HG03354 (cell line): ENCODE results near the gene MTAP.
A peak's percentile ranks its signal among the peaks of the same experiment; 100 is the strongest.

ENCODE experiments used
- ATAC-seq: cut with Tn5 transposase; IDR thresholded peaks from one replicate; pipeline ENCODE4 v1.9.1; 2021; ENCODE audit warnings: mild to moderate bottlenecking; ENCODE audit not compliant: unreplicated experiment, poor library complexity, severe bottlenecking

Gene MTAP

DNA sequence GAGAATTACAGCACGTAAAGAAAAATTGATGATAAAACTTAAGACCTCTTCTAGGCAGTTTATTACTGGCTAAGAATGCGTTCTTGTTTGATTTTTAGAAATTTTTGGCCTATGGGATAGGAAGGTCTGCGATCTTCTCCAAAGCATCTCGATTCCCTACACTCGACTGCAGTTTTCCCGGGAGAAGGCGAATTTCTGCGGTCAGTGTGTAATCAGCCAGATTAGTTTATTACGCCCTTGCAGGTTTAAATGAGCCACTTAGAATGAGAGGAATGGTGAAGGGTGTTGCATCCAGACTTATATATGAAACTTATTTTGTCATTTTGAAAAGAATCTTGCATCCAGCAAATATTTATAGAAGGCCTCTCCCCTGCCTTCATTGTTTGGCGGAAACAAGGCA is 1.2 kb downstream of the MTAP start:
- no peak for ATAC-seq

DNA sequence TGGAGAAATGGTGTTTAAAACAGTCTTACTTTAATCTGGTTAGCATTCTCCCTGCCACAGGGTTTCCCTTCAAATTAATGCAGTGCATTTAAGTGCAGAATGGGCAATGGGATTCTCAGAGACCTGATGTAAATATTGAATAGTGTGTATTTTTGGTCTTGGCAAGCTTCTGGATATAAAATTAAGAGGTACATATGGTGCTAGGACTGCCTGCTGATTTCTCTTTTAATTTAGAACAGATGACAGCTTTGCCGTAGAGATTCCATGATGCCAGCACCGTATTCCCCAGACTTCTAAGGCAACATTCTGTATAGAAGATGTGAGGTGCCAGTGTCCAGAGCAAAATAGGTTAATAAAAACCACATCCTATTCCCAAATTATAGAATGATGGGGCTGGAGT is 1.9 kb downstream of the MTAP start:
- no peak for ATAC-seq

- no peak for ATAC-seq
Observed at GRCh38 chr9:21804791-21805190, 2.4 kb downstream of the MTAP start.

- ATAC-seq: no peak
Observed at GRCh38 chr9:21806644-21807043, 4.2 kb downstream of the MTAP start.

DNA sequence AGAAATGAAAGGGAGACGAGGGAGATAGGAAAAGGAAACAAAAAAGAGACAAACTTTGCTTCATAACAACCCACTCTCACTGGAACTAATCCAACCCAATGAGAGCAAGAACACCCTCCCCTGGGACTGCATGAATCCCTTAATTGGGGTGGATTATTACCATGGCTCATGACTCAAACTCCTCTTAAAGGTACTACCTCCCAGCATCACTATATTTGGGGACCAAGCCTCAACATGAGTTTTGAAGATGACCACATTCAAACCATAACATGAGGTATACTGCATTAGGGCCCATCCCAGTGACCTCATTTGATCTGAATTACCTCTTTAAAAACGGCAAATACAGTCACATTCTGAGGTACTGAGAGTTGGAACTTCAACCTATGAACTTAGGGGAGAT is 8.0 kb downstream of the MTAP start:
- ATAC-seq: no peak

DNA sequence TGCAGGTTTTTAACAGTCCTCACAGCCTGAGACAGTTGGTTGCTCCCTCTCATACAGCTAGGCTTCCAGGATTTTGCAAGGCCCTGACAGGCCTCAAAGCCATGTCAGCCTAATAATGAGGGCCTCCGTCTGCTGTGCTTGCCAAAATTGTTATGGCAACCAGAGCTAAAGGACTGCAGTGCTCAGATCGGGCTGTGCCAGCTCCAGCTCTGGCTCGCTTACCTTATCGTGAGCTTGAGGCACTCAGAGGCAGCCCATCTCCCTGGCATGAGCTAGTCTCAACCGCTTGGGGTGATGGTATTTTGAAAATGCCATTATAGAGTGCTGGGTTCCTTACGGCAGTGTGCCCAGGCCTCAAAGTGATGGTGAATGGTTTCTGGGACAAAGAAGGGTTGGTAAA is 8.4 kb downstream of the MTAP start:
- no peak for ATAC-seq

DNA sequence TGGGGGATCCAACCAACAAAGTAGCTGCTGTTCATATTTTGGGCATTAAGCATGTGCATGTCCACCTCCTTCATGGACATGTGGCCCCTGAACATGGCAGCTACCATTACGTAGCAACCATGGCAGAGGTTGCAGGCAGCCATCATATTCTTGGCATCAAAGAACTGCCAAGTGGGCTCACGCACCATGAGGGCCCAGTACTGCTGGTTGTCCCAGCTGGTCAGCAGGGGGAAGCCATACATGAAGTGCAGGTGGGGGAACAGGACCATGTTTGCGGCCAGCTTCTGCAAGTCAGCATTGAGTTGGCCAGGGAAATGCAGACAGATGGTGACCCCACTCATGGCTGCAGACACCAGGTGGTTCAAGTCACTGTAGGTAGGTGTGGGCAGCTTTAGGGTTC is 9.5 kb downstream of the MTAP start:
- ATAC-seq: no peak

GRCh38 chr9:21812415-21812814 is 10.0 kb downstream of the MTAP start:
- ATAC-seq: no peak

DNA sequence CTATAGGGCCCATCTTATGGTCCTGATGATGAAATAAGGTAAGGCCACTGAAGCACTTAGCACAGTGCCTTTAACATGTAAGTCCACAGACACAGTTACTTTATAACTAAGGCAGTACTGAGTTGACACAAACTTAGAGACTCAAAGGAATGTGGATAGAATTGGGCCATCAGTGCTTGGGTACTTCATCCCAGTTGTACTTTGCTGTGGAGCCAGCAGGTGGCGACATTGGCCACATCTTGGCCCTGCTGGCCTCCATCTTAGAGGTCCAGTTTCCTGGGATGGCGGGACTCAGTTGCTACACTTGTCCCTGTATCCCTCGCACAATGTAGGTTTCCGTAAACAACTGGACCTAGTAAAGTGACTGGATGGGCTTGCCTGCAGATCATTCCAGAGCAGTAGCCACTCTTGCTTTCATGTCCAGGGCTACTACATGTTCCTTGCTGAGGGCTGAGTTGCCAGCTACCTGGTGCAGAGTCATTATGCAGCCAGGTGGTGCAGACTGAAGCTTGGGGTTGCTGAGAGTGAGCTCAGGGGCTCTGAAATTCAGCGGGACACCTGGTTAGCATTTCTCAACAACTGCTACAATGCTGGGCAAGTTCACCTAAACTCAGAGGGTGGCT is 10.6 kb downstream of the MTAP start:
- ATAC-seq: peak; percentile 62

DNA sequence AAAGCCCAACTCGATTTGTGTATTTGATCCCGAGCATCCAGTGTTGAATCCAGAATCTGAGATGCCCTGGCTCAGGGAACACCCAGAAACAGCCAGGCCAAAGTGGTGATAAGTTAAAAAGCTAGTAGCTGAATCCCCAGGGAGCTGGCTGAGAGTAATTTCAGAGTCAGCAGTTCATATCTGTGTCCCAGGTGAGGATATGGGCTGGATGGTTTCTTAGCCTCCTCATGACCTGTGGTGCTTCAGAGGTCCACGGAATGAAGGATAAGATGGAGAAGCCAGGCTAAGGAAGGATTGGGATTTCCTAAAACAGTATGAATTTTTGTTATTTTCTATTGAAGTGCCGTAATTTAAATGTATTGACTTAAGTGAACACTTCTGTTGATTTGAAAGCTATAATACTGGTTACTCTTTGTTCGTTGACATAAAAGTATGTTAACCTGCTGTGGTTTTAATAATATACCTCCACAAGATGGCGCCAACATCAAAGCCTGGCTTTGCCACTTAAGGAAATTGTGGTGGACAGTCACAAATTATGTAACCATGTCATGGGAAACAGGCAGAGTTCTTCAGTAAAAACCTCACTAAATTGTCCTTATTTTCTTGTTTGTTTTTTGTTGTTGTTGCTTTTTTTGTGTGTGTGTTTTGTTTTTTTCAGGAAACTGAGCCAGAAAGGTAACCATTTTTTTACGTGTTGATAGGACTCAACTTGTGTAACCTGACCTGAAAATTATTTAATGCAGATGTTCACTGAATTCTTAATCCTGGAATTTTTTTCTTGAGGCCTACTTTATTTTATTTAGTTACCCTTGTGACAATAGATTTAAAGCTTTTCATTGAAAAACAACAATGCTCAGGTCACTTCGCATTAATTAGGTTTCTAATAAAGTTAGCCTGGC is 11.4 kb downstream of the MTAP start:
- ATAC-seq: peak; percentile 69

- no peak for ATAC-seq
Observed at GRCh38 chr9:21815643-21816042, 13.2 kb downstream of the MTAP start.

DNA sequence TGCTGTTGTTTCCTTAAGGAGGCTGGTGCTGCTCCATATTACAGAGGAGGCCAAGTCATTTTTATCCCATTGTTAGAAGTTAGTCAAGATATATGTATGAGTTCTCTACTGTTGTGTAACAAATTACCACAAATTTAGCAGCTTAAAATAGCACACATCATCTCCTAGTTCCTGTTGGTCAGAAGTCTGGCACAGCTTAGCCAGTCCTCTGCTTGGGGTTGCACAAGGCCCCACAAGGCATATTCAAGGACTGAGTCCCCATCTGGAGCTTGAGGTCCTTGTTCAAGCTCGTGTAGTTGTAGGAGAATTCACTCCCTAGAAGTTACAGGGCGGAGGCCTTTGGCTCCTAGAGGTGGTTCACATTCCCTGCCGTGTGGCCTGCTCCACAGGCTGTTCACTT is 14.7 kb downstream of the MTAP start:
- no peak for ATAC-seq

DNA sequence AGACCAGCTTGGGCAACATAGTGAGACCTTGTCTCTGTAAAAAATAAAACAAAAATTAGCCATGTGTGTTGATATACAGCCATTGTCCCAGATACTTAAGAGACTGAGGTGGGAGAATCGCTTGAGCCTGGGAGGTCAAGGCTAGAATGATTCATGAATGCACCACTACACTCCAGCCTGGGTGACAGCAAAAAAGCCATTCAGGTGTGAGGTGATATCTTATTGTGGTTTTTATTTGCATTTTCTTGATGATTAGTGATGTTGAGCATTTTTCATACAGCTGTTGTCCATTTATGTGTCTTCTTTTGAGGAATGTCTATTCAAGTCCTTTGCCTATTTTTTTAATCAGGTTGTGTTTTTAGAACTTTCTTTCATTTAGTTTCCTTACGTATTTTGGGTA is 23.2 kb downstream of the MTAP start:
- no peak for ATAC-seq

DNA sequence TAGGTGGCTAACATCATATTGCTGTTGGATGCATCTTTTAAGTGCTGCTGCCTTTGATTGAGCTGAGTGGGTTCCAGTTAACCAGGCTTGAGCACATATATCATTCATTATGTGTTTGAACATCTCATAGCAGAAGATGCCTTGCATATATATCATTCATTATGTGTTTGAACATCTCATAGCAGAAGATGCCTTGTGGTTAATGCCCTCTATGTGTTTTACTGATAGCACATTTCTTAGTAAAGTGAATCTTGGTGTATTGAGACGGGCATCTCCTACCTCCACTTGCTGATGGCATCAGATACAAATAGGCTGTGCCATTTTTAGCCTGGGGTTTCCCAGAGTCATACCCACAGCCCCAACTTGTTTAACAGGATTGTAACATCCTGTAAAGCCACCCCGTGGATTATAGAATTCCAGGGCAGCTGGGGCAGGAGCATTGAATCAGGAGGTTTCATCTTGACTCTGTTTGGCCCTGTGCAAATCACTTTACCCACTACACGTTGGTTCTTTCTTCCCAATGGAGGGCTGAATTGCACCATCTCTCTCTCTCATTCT is 26.5 kb downstream of the MTAP start:
- no peak for ATAC-seq

DNA sequence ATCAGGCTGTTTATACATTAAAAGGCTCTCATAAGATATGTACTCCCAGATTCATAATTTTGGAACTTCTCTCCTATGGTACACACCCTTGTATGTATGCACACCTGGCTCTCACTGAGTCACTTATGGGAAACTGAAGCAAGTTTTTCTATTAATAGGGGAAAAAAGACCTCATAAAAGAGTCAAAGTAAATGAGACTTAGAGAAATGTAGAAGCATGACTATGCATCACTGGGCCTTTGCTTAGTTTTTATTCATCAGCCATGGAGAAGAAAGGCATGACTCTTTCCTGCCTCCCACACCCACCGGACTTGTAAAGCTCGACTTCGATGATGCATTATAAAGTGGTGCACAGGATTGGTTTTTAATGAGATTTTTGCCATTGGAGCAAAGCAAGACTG is 28.2 kb downstream of the MTAP start:
- no peak for ATAC-seq

- peak; percentile 62 for ATAC-seq
Observed at GRCh38 chr9:21831841-21832509, 29.5 kb downstream of the MTAP start.

DNA sequence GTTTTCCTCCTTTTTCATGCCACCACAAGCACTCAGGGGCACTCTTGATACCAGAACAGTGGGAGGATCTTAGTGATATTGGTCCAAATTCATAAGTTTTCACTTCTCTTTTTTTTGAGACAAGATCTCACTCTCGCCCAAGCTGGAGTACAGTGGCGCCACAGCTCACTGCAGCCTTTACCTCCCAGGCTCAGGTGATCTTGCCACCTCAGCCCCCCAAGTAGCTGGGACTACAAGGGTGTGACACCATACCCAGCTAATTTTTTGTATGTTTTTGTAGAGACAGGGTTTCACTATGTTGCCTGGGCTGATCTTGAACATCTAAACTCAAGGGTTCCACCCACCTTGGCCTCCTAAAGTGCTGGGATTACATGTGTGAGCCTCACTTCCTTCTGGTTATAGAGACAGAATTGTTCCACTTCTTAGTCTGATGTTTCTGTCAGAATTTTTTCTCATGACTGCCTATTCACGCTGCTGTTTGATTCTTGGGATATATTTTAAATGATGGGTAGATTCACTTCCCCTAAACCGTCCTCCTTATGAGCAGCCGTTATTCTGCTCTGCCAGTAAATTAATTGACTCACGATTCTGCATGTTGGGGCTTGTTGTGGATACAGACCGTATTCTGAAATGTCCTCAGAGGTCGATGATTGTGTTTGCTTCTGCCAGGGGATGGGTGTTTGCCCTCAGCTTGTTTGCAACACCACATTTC is 30.8 kb downstream of the MTAP start:
- ATAC-seq: peak; percentile 79

DNA sequence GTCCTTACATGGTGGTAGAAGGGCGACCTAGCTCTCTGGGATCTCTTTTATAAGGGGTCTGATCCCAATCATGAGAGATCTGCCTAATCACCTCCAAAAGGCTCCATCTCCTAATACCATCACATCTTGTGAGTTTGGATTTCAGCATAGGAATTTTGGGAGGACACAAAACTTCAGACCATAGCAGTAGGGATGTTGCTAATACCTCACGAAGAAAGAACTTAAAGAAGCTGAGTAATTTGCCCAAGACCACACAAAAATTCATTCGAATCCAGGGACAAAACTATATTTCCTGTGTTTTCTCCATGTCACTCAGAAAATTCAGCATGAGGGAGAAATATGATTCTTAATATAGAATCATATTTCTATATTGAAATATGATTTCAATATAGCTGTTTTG is 32.7 kb downstream of the MTAP start:
- ATAC-seq: no peak

GRCh38 chr9:21836437-21837161 is 34.2 kb downstream of the MTAP start:
- ATAC-seq: no peak
